ENCODE measurements around the gene MMP23B.
"Not testable (repeated sequence)": the region's sequence is repeated elsewhere in the genome, so short reads cannot be mapped to it uniquely, and the experiment has no call there.

The MMP23B gene

DNA sequence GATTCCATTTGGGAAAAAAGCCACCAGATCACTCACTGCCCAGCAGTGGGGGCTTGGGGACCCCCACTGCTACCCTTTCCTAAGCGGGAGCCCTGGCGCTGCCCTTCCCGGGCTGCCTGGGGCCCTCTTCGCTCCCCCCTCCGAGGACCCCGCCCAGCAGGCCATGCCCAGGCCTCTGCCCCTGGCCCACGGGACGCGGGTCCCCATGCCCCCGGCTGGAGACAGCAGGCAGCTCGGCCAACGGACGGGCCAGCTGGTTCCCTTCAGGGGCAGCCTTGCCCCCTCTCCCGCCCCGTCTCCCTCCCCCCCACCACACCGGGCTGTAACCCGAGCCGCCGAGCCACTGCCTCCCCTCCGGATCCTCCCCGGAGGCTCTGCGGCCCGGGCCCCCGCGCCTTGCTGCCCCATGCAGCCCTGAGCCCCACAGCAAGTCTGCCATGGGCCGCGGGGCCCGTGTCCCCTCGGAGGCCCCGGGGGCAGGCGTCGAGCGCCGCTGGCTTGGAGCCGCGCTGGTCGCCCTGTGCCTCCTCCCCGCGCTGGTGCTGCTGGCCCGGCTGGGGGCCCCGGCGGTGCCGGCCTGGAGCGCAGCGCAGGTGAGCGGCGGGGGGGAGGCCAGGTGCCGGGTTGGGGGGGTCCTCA, at the start of gene MMP23B:
Gene MMP23B (plus strand): TSS at position 392 of the 639 bp plus-strand sequence. CDS start 46 bp downstream, at position 438.
- no peak for DNase-seq (ENCODE audit: low read depth in 3 of 3)

DNA sequence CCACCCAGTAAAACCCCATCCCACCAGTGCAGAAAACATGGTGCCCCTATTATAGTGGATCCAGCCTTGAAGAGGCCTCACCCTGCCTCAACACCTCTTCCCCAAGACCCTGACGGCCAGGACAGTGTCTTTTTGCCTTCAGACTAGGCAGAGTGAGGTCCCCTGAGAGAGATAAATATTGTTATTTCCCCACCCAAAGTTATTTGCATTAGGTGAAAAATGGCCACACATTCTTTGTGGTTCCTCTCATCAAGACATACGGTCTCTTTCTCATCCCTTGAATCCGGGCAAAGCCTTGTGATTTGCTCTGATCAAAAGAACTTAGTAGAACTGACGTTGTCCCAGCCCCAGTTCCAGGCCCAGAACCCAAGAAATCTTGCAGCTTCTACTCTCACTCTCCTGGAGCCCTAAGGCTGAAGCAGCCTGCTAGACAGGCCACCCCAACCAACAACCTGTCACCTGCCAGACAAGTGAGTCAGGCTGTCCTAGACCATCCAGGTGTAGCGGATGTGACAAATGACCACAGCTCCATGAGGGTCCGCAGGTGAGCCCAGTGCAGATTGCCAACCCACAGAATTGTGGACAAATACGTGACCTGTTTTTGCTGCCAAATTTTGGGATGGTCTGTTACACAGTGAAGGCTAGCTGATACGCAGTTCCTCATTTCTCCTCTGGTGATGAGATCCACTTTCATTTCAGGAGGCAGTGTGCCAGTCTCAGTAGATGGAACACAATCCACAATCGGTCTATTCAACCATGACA, 49.2 kb upstream of the MMP23B start:
- DNase-seq (ENCODE audit: low read depth in 3 of 3), result no peak

DNA sequence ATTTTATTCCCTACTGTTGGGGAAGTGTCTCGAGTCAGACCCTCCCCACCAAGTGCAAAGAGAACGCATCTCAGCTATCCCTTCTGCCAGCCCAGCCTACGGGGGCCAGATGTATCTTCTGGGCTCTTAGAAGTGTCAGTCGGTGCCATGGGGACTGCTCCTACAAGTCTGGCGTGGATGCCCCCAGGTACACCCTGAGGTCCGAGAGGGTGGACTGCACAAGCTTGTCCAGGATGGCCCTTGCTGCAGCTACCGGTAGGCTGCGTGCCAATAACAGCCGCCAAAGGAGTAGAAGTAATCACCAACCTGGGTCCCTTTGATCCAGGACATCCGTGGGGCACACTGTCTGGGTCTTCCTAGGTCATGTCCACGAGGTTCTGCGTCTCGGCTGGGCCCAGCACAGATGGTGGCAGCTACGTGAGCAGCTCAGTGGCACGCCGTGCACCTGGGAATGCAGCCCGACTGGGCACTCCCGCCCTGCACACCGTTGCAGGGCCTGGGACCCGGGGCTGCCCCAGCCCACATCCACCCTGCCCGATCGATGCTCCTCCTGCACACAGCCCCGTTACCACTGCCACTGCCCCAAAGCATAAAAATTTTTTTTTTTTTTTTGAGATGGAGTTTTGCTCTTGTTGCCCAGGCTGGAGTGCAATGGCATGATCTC, 48.5 kb upstream of the MMP23B start:
- no peak for DNase-seq (ENCODE audit: low read depth in 3 of 3)

- no peak for DNase-seq (ENCODE audit: low read depth in 3 of 3)
Observed at GRCh38 chr1:1591452-1591851, 40.5 kb upstream of the MMP23B start.

DNA sequence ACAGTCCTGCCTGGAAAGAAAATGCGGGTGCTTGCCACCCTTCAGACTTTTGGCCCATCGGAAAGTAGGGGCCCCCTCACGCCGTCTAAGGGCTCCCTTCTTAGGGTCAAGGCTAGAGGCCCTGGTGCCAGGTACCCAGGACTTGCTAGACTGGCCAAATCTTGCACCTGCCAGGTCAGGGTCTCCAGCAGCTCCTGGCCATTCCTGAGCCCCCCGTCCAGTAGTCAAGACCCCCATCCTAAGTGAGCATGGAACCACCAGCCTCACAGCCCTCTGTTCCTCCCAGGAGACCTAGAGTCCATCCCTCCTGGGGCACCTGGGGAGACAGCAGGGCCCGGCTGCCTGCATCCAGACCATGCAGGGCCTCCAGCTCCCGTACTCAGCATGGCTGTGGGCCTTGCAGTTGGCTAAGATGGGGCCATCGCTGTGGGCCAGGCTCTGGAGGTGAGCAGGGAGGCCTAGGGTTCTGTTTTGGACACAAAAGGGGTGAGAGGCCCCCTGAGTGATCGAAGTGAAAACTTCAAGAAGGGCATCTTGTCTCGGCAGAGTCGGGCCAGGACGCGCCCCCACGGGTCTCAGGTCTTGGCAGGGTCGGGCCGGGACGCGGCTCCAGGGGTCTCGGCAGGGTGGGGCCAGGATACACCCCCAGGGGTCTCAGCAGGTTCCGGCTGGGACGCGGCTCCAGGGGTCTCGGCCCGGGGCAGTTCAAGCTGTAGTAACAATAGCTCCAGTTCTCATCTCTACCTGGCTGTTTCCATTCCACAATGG, 38.0 kb upstream of the MMP23B start:
- no peak for DNase-seq (ENCODE audit: low read depth in 3 of 3)

DNA sequence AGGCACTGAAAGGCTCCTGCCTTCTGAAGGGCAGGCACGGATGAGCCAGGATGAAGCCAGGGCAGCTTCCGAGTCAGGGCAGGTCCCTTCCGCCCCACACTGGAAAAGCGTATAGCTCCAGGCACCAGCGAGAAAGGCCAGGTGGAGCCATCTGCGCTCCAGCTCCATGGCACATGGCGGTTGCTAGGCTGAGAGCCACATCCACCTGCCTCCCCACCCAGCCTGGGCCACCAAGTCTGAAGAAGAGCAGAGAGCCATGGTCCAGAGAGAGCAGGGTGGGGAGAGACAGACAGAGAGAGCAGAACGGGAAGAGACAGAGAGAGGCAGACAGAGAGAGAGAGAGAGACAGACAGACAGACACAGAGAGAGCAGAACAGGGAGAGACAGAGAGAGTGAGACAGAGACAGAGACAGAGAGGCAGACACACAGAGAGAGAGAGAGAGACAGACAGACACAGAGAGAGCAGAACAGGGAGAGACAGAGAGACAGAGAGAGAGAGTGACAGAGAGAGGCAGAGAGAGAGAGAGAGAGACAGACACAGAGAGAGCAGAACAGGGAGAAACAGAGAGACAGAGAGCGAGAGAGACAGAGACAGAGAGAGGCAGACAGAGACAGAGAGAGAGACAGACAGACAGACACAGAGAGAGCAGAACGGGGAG, 37.2 kb upstream of the MMP23B start:
- no peak for DNase-seq (ENCODE audit: low read depth in 3 of 3)

DNA sequence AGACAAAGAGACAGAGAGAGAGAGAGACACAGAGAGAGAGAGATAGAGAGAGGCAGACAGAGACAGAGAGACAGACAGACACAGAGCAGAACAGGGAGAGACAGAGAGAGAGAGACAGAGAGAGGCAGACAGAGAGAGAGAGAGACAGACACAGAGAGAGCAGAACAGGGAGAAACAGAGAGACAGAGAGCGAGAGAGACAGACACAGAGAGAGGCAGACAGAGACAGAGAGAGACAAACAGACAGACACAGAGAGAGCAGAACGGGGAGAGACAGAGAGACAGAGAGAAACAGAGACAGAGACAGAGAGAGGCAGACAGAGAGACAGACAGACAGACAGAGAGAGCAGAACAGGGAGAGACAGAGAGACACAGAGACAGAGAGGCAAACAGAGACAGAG, 36.6 kb upstream of the MMP23B start:
- not testable (repeated sequence) for DNase-seq (ENCODE audit: low read depth in 3 of 3)

DNA sequence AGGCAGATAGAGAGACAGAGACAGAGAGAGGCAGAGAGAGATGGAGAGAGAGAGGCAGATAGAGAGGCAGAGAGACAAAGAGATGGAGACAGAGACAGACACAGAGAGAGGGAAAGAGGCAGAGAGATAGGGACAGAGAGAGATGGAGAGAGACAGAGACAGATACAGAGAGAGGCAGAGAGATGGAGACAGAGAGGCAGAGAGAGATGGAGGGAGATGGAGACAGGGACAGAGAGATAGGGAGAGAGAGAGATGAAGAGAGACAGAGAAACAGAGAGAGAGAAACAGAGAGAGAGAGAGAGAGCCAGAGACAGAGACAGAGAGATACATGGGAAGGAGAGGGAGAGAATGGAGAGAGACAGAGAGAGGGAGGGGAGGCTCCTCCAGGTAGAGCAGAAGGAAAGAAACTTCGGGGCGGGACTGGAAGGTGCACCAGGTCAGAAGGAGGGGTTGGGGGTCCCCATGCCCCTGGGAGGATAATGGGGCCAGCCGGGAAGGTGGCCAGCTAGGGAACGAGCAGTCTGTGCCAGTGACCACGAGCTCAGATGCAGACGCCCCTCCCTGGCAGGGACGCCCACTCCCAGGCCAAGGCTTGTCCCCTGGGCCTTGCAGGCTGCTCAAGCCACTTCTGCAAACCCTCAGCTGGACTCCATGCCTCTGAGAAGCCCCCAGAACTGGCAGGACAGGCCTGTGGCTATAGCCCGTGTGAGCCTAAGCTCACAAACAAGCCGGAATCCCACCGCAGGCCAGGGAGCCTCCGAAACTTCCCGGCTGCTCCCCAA, 35.3 kb upstream of the MMP23B start:
- DNase-seq (ENCODE audit: low read depth in 3 of 3), result no peak

- no peak for DNase-seq (ENCODE audit: low read depth in 3 of 3)
Observed at GRCh38 chr1:1597275-1597930, 34.6 kb upstream of the MMP23B start.

DNA sequence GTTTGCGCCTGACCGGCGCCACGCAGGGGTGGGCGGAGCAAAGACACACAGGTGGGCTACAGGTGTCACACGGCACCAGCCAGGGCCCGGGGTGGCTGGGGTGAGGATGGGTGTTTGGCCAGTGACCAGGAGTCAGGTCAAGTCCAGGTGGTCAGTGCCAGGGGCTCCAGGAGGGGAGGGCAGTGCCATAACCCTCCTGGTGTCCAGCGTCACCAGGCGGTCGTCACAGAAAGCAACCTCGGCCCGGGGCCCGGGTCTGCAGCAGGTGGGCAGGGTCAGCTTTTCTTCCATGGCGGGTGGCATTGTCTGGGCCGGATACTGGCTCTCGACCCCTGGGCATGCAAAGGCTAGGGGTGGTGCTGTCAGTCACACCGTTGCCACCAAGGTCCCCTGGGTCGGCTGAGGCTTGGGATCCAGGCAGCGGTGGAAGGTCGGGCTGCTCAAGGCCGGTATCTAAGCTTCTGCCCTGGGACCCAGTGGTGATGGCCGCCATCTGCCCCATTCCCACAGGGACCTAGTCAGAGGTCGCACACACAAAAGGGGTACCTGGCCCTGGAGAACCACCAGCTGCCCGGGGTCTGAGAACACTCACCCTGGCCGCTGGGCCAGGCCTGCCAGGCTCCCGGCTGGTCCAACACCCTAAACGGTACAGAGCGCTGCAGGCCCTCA, 33.8 kb upstream of the MMP23B start:
- DNase-seq (ENCODE audit: low read depth in 3 of 3), result no peak

DNA sequence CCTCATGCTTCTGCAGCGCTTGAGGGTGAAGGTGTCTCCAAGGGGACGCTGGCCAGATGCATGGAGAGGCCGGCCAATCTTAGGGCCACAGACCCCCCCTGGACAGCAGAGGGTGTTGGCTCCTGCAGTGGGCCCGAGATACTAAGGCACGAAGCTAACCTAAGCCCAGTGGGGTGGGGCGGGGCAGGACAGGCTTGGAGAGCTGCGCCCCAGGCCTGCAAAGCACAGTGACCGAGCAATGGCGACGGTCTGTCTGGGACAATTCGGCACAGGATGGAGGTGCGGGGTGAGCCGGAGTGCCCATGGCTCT, 33.3 kb upstream of the MMP23B start:
- no peak for DNase-seq (ENCODE audit: low read depth in 3 of 3)

DNA sequence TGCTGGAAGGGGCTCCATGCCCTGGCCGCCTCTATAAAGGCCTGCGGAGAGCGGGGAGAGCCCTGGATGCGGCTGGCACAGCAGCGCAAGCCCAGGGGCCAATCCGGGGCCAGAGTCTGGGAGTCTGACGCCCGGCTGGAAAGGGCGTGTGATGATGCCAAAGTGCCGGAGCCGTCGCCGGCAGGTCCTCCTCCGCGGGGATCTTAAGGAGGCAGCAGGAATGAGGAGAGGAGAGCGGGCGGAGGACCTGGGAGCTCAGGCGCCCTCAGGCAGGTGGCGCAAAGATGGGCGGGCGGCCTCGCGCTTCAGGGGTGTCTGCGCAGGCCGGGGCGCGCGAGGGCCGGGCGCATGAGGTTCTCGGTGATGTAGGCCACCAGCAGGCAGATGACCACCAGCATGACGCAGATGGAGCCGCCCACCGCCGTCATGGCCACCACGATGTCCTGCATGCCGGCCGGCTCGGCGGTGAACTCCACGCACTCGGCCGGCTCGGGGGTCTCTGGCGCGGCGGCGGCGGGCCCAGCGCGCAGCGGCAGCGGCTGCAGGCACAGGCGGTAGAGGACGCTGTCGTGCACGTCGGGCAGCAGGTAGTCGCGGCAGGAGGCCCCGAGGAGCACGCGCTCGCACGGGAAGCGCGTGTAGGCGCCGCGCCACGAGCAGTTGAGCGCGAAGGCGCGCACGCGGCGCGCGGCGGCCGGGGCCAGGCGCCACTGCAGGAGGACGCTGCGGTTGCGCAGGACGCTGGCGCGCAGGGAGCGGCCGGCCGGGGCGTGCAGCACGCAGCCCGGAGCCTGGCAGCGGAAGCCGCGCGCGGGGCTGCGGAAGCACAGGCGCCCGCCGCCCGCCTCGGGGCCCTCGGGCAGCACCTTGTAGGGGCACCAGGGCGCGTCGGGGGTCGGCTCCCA, 32.7 kb upstream of the MMP23B start:
- no peak for DNase-seq (ENCODE audit: low read depth in 3 of 3)

DNA sequence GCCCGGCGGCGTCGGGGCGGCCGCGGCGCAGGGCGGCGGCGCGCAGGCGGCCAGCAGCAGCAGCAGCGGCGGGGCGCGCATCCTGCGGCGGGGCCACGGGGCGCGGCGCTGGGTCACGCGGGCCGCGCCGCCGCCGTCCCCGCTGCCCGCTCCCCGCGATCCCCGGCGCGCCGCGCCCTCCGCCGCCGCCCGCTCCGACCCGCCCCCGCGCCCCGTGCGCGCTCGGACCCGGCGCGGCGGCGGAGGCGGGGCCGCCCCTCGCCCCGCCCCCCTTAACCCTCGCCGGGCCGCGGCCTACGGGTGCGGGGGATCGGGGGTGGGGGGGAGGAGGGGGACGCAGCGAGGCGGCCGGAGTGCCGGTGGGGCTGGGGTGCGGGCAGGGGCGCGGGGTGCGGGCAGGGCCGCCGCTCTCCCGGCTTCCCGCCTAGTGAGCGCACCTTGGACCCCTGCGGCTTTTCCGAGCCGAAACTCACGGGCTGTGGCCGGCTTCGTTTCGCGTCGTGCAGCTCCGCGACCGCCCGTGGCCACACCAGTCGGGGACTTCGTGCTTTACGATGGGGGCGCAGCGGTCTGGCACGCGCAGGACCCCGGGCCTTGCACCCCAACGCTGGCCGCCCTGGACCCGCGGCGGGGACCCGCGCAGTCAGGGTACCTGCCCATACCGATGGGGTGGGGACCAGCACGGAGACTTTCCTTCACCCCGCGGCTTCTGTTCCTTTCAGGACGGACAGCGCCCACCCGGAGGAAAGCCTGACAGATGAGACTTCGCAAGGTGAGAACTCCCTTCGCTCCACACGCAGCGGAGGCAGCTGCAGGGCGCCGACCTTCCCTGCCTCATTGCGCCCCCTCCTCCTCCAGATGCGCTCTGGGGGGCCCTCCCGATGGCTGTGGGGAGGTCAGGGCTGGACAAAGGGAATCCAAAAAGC, 31.8 kb upstream of the MMP23B start, which contains the start of gene FNDC10:
Gene FNDC10 (minus strand): TSS at position 201 of the 926 bp plus-strand sequence. CDS start 120 bp downstream, at position 81.
- no peak for DNase-seq (ENCODE audit: low read depth in 3 of 3)

DNA sequence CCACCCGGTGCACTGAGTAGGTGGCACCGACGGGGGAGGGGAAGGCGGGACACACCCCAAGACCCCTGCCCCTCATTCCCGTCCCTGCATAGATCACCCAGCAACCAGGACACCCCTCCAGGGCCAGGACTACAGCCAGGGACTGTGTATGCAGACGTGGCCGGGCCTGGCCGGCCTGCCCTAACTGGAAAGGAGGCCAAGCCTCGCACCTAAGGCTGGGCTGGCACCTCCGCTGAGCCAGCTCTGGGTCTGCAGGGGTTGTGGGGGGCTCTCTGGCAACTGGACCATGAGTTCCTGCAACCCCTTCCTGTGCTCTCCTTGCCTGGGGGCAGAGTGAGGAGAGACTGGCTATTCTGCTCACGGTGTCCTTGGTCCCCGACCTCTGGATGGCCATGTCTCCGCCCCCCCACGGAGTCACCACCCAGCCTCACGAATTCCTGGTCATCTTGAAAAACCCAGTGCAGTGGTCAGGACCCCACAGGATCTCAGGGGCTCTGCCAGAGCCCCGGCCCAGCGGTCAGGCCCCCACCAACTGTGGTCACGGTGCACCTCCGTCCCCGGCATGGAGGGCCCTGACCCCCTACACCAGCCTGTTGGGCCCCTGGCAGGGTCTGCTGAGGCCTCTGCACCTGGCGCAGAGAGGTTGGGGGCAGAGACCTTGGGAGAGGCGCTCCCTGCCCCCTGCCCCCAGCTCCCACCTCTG, 31.0 kb upstream of the MMP23B start:
- no peak for DNase-seq (ENCODE audit: low read depth in 3 of 3)

DNA sequence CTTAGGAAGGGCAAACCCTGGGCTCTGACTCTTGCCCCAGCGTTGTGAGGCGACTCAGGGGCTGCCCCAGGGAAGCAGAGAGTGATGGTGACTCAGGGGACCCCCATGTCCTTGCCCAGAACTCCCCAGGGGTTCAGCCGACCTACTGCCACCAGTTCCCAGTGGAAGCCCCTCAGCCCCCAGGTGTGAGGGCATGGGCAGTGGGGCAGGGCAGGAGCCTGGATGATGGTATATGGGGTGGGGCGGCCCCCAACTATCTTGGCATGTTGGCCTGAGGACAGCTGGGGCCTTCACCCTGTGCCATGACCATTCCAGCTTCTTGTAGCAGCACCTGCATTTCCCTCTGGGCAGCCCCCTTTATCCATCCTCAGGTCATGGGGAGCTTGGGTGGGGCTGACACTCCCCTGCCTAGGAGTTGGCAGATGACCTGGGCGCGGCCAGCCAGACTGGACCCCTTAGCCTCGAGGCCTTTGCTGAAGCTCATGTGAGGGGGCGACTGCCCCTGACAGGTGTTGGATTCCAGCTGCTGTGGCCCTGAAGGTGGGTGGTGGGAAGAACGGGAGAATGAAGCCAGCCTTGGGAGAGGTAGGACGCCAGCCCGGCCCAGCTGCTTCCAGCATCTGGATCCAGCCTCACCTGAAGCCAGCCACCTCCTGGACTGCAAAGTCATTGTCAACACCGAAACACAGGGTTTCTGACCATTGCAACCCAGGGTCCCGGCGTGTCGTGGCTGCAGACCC, 30.2 kb upstream of the MMP23B start:
- DNase-seq (ENCODE audit: low read depth in 3 of 3), result no peak

DNA sequence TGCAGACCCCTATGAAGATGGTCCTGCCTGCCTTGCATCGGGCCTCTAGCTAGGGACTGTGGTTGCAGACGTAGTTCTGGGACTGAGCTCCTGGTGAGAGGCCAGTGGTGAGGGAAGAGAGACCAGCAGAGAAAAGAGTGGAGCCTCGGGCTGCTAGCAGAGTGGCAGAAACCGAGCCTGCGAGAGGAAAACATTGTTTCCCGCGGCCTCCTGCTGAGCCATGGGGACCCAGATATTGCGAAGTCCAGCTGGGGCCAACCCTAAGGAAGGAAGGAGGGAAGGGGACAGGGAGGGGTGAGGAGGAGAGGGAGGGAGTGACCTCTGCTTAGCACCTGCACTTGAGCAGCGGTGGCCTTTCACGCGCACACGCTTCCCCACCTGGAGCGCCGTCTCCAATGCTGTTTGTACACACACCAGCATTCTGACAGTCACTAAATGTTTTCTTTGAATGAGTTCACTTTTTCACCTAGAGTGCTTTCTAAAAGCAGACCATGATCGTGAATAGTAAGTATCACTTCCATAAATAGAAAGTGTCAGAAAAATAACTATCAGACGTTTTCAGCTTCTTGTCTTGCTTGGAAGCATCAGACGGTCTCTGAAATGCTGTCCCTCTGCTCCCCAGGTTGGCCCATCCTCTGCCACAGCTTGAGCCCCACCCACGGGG, 29.5 kb upstream of the MMP23B start:
- DNase-seq (ENCODE audit: low read depth in 3 of 3), result no peak

All from stimulated activated CD4-positive, alpha-beta T cell treated with anti-CD3 and anti-CD28 coated beads, TNF-alpha, amount 100 ng/mL, for 4 hours (primary cell).